ENCODE results near the gene MSI2.

Gene MSI2

DNA sequence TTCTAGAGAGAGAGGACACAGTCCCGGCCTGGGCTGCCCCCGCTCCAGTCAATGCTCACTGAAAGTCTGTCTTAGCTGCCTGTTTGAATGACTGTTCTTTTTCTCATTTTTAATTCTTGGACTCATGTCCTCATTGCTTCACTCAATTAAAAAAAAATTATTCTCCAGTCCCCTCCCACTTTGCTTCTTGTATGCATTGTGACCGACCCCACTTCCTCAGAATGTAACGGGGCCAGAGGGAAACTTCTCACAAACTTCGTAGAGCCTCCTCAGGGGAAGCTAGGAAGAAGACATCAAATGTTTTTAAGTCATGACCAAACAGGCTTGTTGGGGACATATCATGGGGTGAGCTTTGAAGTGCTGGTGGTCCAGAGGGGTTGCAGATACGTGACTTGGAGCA is 375.5 kb downstream of the MSI2 start:
- DNase-seq, result no peak

DNA sequence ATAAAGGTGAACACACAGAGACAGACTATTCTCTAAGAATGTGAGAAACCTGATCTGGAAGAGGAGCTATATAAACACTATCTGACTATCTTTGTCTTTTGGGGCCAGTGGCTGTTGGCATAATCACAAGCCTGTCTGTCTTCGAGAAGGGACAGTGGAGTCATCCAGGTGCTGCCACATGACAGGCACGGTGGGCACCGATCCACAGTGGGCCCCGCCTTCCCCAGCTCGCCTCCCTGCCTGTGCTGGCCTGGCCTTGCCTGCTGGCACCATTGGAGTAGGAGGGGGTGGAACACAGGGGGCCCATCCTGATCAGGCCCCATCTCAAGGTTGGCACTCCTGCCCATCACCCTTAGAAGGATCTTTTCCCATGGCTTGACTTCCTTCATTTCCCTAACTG is 376.0 kb downstream of the MSI2 start:
- DNase-seq, result no peak

- DNase-seq, result no peak
These were observed 376.9 kb downstream of the MSI2 start for GRCh38 chr17:57633236-57633635.

GRCh38 chr17:57634713-57635465 is 378.6 kb downstream of the MSI2 start:
- no peak for DNase-seq

DNA sequence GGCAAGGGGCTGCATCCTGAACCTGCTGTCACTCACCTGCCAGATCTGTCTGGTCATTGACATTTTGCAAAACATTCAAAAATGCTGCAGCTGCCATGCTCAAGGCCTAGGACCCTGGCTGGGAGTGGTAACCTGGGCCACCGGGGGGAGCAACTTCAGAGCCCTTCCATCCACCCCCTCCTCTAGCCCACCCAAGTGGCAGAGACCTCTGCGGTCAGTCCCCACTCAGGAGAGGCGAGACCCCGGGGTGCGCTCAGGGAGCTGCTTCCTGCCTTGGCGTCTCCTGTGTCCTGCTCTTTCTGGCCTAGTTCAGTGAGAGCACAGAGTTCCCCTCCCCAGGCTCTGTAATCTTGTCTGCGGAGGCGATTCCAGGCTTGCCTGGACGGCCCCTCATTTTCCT is 380.0 kb downstream of the MSI2 start:
- DNase-seq, result no peak

GRCh38 chr17:57636985-57637665 is 380.8 kb downstream of the MSI2 start:
- DNase-seq, result no peak

DNA sequence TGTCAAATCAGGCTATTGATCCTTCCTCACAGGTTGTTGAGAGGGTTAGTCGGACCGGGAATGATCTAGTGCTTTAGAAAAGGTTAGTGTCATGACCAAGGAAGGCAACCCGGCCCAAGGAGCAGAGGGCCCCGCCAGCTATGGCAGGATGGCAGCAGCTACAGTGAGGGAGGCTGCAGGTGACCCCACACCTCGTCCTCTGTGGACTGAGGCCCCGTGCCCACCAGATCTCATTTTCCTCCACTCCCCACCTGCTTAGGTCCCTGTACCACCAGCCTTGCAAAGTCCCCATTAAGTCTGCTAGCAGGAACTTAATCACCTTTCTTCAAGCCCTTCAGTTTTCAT is 381.3 kb downstream of the MSI2 start:
- DNase-seq, result no peak

DNA sequence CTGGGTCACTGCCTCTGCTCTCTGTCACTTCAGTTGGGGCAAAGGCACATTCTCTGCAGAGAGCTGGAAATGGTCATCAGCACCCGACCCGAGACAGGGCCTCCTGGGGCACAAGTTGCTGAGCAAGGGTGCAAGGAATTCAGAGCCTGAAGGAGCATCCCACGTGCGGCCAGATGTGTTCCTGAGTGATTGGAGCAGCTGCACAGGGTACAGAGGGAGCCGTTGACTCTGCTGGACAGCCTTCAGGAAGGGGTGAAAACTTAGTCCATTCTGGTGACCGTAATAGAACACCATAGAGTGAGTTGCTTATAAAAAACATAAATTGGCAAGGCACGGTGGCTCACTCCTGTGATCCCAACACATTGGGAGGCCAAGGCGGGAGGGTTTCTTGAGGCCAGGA is 382.0 kb downstream of the MSI2 start:
- no peak for DNase-seq

- no peak for DNase-seq
These were observed 383.1 kb downstream of the MSI2 start for GRCh38 chr17:57639381-57639780.

GRCh38 chr17:57640079-57640478 is 383.8 kb downstream of the MSI2 start:
- no peak for DNase-seq

DNA sequence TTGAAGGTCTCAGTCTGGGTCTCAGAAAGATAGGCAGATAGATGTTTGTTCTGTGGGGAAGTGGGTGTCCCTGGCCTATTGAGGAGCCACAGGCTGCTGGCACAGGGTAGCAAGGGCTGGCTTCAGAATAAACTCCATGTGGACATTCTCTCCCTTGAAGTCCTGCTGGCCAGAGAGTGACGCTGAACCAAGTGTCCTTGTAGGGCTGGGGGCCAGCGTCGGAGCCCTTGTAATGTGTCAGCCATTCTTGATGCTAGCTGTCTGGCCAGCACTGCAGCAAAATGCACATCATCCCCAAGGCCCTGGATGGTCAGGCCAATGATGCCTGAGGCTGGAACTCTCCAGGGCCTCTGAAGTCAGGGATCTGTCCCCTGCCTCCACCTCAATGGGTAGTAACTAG is 385.4 kb downstream of the MSI2 start:
- DNase-seq, result no peak

GRCh38 chr17:57643062-57643461 is 386.7 kb downstream of the MSI2 start:
- DNase-seq, result no peak

GRCh38 chr17:57644326-57644725 is 388.0 kb downstream of the MSI2 start:
- DNase-seq, result no peak

- DNase-seq, result no peak
These were observed 389.8 kb downstream of the MSI2 start for GRCh38 chr17:57645950-57646665.

GRCh38 chr17:57648720-57649119 is 392.4 kb downstream of the MSI2 start:
- DNase-seq, result no peak

DNA sequence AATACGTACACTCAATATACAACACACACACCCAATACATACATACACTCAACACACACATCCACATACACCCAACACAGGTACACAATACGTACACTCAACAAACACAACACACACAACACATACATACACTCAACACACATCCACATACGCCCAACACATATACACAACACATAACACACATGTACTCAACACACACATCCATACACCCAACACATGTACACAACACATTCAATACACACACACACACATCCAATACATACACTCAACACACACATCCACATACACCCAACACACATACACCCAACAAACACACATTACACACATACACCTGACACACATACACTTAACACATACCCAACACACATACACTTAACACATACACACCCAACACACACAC is 392.9 kb downstream of the MSI2 start:
- DNase-seq, result no peak

DNA sequence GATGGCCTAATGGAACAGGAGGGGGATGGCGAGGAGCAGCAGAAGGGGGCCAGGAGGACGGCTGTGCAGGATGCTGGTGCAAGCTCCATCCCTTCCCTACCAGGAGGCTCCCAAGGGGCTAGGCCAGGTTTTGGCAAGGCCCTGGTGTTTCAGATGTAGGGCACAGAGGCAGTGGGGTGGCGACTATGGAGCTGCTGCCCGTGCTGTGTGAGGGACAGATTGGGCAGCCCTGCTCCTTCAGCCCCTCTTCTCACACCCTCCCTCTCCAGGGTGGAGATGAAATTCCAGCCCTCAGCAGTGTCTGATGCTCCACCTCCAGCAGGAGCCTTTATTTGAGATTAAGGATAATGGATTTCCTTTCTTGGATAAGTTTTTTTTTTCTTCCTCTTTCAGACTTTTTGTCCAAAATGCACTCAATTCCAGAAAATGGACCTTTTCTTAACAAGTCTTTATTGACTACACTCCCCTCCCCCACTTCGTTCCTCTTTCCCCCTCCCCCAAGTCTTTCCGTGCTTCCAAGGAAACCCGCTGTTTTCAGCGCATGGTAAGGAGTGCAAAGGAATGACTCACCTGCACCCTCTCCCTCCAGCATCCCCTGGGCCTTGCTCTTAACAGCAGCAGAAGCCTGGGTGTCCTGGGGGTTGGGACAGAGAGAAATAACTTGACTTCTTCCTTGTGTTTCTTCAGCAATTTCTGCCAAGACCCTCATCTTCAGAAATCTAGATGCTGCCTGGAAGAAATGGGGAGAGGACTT is 393.6 kb downstream of the MSI2 start:
- DNase-seq, result no peak

- DNase-seq, result no peak
These were observed 394.2 kb downstream of the MSI2 start for GRCh38 chr17:57650548-57650947.

DNA sequence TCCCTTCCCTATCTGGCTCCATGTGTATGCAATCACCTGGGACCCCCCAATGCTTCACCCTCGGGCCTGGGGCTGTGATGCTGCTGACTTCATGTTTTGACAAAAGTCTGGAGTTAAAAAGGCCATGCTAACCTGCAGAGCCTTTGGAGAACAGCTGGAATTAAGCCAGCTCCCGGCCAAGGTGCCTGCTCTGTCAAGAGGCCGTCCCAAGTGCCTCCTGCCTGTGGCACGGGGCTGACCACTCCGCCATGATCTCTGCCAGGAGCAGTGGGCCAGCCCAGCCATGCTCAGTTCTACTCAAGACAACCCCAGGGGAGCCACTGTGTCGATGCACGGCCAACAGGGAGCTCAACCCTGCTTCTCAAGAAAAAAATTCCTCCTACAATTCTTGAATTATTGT is 395.1 kb downstream of the MSI2 start:
- DNase-seq, result no peak

- no peak for DNase-seq
These were observed 395.7 kb downstream of the MSI2 start for GRCh38 chr17:57651996-57652395.

GRCh38 chr17:57652811-57653210 is 396.5 kb downstream of the MSI2 start:
- no peak for DNase-seq

- no peak for DNase-seq
These were observed 397.0 kb downstream of the MSI2 start for GRCh38 chr17:57653279-57653678.

- no peak for DNase-seq
These were observed 397.9 kb downstream of the MSI2 start for GRCh38 chr17:57654040-57654775.
